GDM1 (cell line): ENCODE measurements around the gene SRMS.

Experiments
- DNase-seq: peaks from one replicate; lab custom pipeline; 2025; lab: John Stamatoyannopoulos, UW

Gene SRMS

DNA sequence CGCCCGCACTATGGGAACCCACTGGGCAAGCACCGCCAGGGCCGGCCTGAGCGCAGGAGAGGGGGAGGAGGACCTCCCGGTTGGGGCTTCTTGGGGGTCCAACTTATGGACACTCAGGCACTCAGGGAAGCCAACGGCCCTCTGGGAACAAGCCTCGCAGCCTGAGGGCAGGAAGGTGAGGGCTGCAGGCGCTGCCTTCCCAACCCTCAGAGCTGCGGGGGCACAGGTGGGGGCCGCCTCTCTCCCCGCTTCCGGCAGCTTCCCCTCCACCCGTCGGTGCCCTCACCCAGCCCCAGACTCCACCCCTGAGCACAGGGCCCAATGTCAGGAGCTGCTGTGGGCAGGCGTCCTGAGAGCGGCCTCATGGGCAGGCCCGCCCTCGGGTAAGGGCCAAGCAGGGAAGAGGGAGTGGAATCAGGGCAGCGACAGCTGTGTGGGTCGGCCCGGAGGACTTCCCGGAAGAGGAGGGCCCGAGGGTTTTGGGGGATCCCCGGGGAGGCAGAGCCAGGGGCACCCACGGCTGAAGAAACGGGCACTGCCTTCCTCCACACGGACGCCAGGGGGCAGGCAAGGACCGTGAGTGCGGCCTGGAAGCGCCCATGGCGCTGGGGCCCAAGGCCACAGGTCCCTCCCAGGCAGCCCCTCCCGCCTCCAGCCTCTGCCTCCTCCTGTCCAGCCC, 9.9 kb downstream of the SRMS start:
- peak; percentile 89 for DNase-seq

DNA sequence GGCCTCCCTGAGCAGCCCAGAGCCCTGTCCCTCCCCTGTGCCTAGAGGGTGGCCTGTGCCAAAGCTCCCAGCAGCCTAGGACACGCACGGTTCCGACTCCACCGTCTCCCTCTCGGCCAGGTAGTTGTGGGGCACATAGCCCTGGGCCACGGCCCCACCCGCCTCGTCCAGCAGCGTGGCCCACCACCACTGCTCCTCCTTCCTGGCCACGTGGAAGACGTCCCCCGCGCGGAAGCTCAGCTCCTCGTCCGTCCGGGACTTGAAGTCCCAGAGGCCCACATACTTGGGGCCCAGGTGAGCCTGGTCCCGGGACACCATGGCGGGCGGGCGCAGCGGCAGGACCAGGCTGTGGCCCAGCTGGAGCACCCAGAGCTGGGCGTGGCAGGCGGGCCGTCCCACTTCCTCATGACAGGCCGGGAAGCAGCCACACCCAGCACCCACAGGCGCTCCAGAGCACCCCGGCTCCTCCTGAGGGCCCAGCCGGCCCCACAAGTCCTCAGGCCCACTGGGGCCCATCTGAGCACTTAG, 10.5 kb downstream of the SRMS start, which contains the start of gene PTK6:
Gene PTK6 (minus strand): TSS at position 380 of the 528 bp plus-strand sequence. CDS start 62 bp downstream, at position 318.
- no peak for DNase-seq

DNA sequence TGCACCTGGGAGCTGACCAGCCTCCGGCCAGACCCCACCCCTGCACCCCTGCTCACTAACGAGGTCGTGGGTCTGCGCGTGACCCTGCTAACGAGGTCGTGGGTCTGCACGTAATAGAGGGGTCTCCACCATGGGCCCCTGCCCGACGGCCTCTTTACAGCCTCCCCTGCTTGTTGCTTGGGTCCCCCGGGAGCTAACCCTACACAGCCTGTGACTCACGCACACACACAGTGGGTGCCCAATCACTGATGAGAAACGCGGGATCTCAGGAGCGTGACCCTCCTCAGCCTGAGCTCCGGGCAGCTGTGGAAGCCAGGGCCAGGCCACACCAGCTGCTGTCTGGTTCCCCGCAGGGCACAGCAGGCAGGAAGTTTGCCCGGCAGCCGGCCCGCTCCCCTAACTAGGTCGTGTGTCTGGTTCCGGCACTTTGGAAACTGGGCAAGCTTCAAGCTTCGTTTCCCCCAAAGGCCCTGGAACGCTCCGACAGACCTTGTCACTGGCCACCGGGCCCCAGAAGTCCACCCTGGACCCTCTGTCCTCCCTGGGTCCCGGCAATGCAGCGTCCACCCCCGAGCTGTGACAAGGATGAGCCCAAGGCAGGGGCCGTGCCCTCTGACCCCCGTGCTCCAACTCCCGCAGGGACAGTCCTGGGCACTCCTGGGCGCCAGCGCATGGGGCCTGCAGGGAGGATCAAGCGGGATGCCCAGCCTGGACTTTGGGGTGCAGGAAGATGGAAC, 11.1 kb downstream of the SRMS start:
- DNase-seq, result no peak

DNA sequence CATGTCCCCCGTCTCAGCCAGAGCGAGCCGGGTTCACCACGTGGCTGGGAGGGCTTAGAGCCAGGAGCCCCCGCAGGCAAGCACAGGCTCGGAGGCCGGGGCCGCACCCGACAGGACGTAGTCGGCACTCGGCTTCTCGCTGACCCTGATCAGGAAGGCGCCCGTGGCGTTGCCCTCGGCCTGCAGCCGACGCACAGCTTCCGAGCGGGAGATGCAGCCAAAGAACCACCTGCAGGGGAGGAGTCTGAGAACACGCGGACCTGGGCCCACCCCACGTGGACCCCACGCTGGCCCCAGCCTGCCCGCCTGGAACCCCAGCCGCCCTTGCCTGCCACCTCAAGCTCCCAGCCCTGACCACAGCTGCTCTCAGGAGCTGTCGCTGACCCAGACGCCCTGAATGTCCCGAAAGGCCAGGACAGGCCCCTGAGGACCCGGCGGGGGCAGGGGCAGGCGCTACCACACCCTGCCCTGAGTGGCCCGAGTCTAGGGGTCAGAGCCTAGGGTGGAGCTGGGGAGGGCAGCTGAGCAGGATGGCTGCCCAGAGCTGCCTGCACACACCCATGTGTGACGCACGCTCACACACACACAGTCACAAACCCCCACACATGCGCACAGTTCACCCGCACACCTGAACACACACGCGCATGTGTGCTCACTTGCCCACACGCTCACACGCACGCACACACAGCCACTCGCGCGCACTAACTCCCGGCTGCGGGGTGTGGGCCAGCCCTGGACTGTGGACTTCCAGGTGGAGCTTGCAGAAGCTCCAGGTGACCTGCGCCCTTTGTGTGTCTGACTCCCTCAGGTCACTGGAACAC, 12.5 kb downstream of the SRMS start:
- no peak for DNase-seq

DNA sequence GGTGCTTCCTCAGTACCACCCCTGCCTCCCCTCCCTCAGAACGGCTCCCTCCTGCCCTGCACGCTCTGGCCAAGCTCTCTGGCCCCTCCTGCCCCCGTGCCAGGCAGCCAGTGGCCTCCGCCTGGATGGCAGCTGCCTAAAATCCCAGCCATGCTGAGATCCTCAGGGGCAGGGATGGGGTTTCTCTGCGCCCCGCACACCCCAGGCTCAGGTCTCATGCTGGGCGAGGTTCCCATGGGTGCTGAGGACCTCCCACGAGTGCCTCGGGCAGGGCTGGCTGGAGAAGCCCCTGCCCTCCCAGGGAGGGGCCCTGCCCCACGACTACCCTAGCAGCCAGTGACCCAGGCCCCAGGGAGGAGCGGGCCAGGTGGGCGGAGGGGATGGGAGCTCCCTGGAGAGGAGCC, 13.1 kb downstream of the SRMS start:
- no peak for DNase-seq

DNA sequence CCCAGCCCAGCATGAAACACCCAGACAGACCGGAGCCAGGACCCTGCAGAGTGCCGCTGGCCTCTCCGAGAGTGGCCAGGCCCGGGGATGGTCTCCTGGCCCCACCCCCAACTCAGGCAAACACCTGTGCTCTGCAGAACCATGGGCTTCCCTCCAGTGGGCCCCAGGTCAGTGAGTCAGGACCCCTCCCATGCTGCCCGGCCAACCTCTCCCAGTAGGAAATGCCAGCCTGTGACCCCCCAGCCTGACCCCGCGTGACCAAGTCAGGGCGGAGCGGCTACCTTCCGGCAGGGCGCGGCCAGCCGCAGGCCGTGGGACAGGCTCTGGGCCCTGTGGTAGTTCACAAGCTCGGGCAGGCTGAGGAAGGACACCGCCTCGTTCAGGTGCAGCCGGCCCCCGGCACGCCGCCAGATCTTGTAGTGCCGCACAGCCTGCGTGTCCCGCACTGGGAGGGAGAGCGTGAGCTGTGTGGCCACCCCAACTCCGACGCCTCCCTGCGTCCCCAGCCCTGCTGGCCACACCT, 13.6 kb downstream of the SRMS start:
- DNase-seq, result no peak

DNA sequence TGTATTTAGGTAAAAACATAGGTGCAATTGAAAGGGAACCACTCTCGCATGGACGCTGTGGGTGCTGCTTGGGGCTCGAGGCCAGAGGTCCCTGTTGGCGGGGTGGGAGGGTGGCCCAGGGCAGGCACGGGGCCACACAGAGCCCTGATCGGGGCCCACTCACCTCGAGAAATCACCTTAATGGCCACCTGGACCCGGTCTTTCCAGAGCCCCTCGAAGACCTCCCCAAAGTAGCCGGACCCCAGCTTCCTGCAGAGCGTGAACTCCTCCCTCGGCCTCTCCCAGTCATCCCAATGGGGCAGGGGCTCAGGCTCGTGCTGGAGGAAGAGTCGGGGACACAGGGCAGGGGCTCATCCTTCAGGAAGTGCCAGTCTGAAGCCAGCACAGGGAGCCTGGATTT, 14.2 kb downstream of the SRMS start:
- DNase-seq, result no peak

DNA sequence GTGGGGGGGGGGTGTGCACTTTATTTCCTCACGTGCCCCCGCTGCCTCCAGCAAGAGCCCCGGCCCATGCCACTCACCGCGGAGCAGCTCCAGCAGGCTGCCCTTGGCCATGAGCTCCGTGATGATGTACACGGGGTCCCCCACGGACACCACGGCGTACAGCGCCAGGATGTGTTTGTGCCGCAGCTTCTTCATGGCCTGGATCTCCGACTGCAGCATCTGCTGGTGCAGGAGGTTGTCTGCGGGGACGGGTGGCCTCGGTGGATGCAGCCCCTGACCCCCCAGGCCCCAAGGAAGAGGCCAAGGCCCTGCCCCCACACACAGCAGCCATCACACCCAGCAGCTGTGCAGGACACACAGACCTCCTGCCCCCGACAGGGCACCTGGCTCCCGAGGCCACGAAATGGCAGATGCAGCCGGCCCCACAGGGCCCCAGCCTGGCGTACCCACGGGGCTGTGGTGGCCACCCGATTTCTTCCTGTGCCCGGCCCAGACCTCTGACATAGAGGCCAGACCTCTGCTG, 15.0 kb downstream of the SRMS start:
- no peak for DNase-seq

DNA sequence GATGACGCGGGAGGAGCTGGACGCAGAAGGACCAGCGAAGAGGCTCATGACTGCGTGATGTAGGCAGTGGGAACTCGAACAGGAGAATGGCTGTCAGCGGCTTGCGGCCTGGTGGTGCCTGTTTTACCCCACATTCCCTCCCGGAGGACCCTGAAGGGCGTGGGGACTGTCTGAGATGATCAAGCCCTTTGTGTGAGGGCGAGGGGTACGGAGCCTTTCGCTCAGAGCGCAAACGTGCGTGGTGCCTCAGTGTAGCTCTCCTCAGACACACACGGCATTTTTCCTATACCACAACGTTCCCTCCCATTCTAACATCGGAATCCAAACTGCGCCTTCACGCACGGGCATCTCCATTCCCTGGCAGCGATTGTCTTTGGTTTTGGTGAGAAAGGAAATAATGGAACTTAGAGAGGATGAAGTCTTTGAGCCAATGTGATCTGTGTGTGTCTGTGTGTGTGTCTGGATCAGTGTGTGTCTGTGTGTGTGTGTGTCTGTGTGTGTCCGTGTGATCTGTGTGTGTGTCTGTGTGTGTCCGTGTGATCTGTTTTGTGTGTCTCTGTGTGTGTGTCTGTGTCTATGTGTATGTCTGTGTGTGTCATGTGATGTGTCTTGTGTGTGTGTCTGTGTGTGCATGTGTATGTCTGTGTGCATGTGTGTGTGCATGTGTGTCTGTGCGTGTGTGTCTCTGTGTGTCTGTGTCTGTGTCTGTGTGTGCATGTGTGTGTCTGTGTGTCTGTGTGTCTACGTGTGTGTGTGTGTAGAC, 15.7 kb downstream of the SRMS start:
- DNase-seq, result no peak

DNA sequence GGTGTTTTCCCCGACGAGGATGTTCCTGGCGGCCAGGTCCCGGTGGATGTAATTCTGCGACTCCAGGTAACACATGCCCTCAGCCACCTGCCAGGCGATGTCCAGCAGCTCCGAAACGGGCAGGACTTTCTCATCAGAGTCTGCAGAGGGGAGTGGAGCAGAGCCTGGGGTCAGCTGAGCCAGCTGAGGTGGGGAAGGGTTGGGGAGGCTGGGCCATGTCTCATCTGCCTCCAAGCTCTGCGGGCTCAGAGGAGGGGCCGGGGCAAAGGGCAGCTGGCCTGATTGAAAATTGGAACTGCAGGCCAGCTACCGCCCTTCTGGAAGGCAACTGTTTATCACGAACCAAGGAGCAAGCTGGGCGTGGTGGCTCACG, 16.8 kb downstream of the SRMS start:
- DNase-seq, result no peak

DNA sequence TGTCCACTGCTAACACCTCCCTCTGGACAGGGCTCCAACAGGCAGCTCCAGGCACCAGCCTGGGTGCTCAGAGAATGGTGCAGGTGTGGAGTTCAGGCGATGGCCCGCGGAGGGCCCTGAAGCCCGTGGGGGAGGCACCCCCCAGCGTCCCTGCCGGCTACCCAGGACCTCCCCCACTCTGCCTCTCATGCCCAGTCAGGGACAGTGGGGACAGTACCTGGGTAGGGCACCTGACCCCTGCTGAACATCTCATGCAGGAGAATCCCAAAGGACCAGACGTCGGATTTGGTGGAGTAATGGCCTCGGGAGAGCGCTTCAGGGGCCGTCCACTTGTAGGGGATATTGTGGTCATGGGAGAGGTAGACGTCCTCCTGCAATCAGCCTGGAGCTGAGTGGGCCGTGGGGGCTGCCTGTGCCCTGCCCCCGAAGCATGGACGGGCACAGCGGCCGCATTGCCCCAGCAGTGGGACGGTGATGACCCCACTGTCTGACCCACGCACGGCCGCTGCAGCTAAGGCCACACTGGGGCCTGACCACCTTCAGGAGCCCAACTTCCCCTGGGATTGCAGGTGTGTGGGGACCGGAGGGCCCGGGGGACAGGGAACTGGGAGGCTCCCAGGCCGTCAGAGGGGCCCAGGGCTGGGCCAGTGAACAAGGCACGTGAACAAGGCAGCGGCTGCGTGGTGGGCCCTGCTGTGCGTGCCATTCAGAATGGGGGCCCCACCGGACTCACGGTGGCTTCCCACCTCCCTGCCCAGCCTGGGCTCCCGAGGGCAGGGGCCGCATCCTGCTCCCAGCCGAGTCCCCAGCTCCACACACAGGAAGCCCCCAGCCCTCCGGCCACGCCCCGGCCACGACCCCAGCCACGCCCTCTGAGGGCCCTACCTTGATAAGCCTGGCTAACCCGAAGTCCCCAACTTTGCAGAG, 17.4 kb downstream of the SRMS start:
- DNase-seq, result no peak

DNA sequence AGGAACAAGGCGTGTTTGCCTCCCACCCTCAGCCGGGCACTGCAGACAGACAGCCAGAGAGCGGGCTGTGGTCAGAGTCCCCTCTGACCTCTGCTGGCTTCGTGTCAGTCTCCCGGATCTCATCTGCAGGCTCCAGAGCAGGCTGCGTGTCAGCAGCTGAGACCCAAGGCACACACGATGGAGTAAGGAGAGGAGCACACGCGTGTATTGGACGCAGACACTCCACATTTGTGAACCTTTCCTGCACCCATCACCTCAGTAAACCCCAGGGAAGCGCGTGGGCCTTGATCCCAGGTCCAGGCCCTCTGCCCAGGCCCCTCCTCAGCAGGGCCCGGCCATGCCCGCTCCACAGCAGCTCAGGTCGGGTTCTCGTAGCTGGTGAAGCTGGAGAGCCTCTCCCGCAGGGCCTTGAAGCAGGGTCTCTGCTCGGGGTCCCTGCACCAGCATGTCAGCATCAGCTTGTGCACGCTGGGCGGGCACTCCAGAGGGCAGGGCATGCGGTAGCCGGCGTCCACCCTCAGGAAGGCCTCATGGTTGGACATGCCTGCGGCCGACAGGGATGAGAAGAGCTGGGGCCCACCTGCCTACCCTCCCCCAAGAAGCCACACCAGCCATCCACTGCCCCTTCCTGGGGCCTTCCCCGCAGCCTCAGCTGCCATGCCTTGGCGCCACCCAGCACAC, 18.2 kb downstream of the SRMS start:
- no peak for DNase-seq

DNA sequence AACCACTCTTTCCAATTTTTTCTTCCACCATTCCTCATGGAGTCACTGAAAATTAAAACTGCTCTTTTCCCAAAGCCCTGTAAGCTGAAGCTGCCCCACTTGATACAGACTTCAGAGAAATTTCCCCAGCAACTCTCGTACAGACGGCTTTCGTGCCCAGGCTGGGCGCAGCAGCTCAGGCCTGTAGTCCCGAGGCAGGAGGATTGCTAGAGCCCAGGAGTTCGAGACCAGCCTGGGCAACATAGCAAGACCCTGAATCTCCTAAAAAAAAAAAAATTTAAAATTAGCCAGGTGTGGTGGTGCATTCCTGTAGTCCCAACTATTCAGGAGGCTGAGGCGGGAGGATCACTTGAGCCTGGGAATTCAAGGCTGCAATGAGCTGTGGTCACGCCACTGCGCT, 20.4 kb downstream of the SRMS start:
- no peak for DNase-seq

DNA sequence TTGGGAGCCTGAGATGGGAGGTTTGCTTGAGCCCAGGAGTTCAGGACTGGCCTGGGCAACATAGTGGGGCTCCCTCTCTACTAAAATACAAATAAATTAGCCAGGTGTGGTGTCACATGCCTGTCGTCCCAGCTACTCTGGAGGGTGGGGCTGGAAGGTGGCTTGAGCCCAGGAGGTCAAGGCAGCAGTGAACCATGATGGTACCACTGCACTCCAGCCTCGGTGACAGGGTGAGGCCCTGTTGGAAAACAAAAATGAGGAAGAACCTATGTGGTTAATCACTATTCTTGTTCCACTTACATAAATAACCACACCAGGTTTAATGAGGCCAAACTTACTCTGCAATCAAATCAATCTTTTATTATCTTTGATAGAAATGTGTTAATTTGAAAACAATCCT, 21.6 kb downstream of the SRMS start:
- DNase-seq, result no peak

DNA sequence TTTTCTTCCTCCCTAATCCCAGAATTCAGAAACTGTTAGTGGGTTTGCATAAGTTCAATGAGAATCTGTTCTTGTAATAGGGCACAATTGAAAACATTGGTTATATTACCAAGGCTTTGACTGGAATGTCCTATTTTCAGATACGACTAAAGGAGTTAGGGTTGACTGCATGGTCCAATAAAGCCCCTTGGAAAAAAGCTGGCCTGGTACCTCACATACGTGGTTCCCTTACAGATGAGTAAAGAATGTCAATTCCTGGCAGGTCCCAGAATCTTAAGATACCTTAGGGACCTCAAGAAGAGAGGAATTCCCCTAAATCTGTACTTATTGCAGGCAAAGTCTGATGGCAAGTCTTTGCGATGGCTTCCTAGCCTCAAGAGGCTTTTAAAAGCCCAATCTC, 22.4 kb downstream of the SRMS start:
- DNase-seq, result no peak

DNA sequence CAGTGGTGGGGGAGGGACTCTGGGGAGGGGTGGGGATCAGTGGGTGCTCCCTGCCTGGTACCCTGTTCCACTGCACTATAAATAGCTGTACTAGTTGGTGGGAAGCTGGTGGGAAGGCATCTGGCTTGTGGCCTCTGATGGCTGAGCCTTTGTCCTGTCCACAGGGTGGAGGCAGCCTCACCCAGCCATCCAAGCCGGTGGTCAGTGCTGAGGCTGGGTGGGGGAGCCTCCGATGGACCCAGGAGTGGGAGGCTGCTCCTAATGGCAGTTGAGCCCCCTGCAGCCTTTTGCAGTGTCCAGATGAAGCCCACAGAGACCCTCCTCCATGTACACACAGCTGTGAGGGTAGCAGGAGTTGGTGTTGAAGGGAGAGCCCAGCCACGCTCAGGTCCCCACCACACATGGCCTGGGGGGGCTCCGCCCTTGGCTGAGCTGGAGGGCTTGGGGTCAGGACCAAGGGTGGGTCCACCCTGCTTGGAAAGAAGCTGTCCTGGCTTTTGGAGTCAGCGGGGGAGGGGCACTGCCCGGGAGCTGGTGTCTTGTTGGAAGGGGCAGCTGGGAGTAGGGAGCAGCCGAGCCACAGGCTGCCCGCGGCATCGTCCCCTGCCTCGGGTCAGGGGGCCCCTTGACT, 24.5 kb downstream of the SRMS start:
- DNase-seq, result no peak

DNA sequence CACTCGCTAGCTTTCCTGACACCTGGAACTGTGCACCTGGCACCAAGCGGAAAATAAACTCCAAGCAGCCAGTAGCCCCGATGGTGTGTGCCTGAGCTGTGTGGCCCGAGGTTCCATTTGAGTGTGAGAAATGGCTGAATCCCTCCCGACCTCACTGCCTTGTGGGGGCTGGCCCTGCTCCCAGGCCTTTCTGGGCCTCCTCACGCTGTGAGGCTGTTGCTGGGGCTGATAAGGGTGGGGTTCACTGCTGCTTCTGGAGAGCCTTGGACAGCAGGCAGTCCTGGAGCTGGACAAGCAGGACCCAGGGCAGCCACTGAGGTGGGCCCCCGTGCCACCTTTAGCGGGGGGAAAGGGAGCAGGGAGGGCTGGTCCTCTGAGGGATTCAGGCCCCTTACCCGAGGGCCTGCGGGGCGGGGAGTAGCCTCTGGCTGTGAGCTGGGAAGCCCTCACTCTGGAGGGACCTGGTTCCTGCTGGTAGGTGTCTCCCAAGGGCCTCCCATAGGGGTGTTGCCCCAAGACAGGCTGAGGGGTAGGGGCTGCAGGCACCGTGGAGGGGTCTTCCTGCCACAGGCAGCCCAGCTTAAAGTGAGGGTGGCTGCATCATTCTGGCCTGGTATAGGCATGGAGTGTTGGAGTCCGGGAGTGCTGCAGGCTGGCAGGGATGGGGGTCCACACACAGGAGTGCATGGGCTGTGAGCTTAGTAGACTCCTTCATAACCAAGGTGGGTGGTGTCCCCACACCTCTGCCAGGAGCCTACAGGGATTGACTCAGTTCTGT, 25.3 kb downstream of the SRMS start:
- no peak for DNase-seq

DNA sequence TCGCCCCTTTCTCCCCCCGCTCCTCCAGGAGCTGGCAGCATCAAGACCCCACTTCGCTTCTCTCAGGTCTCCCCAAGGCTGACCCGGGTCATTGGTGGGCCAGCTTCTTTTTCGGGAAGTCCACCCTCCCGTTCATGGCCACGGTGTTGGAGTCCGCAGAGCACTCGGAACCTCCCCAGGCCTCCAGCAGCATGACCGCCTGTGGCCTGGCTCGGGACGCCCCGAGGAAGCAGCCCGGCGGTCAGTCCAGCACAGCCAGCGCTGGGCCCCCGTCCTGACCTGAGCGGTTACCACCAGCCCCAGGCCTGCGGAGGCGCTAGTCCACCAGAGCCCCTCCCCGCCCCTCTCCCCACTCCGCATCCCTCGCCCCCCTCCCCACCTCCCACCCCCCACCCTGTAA, 25.9 kb downstream of the SRMS start:
- no peak for DNase-seq
